GM18873 (cell line): ENCODE data around the gene ZNF414.
"Not testable (repeated sequence)": the region's sequence is repeated elsewhere in the genome, so short reads cannot be mapped to it uniquely, and the experiment has no call there.

ENCODE experiments used
- ATAC-seq: cut with Tn5 transposase; IDR thresholded peaks from one replicate; pipeline ENCODE4 v1.9.1; 2021; ENCODE audit warnings: mild to moderate bottlenecking, moderate library complexity, moderate number of reproducible peaks; ENCODE audit not compliant: unreplicated experiment, low FRiP score

Gene ZNF414, protein sequence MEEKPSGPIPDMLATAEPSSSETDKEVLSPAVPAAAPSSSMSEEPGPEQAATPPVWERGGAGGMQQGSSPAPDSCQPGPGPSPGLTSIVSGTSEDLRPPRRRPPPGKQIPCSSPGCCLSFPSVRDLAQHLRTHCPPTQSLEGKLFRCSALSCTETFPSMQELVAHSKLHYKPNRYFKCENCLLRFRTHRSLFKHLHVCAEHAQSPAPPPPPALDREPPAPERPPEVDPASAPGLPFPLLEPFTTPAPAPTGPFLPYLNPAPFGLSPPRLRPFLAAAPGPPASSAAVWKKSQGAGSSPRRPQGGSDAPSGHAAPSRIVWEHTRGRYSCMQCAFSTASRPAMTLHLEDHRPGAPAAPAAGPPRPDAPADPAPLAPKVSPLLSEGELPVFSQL

GRCh38 chr19:8513687-8514504 is at the start of gene ZNF414:
ZNF414 (minus strand) TSS chr19:8514167; CDS start chr19:8514046, 121 bp downstream.
- ATAC-seq = peak; percentile 76

GRCh38 chr19:8561075-8561764 is 47.3 kb upstream of the ZNF414 start:
- no peak for ATAC-seq

DNA sequence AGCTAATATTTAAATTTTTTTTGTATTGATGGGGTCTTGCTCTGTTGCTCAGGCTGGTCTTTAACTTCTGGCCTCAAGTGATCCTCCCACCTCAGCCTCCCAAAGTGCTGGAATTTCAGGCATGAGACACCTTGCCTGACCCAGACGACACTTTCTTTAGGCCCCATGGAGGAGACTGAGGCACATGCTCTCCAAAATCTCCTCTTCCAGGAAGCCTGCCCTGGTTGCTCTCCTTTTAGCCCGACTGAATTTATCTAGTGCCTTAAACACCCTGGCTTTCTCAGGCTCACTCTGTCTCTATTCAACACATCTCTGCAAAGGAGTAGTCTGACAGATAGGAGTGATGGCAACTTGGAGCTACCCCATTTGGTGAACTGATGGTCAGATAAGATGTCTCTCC is 44.4 kb upstream of the ZNF414 start:
- no peak for ATAC-seq

- no peak for ATAC-seq
These were observed 43.8 kb upstream of the ZNF414 start for GRCh38 chr19:8557642-8558238.

DNA sequence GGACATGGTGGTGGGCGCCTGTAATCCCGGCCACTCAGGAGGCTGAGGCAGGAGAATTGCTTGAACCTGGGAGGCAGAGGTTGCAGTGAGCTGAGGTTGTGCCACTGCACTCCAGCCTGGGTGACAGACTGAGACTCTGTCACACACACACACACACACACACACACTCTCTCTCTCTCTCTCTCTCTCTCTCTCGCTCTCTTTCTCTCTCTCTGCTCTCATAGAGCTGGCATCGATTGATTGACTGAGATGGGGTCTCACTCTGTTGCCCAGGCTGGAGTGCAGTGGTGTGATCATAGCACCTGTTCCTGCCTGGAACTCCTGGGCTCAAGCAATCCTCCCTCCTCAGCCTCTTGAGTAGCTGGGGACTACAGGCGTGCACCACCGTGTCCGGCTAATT is 39.8 kb upstream of the ZNF414 start:
- ATAC-seq = not testable (repeated sequence)

DNA sequence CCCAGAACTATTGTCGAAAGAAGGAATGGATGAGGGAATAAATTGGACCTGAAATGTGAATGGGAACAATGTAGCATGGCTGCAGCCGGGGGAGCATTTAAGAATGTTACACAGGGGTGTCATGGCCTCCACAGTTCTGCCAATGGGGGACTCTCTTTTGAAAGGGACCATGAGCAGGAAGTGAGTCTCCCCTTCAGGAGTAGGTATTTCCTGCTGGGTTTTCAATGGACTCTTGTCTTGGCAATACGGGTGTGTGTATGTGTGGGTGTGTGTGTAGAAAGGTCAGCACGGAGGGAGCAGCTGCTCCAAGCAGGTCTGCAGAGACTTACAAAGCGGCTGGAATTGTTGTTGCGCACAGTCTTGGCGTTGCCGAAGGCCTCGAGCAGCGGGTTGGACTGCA is 38.8 kb upstream of the ZNF414 start:
- ATAC-seq = no peak

GRCh38 chr19:8550070-8550469 is 36.1 kb upstream of the ZNF414 start:
- no peak for ATAC-seq

GRCh38 chr19:8545743-8546142 is 31.8 kb upstream of the ZNF414 start:
- ATAC-seq = no peak

DNA sequence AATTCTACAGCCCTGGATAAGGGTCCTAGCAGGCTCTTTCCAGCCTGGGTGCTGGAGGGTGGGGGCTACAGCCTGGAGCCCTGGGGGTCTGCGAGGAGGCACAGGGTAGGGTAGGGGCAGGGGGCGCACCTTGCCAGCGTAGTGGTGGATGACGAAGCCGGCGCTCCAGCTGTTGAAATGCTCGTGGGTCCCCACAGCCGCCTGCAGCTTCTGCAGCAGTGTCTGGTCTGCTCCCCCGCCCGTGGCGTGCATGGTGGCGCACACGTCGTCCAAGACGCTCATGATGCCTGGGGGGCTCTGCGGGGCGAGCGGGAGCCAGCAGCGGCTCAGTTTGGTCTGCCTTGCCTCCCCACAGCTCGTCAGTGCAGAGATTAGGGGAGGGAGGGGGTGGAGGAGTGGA is 30.2 kb upstream of the ZNF414 start:
- ATAC-seq = no peak

GRCh38 chr19:8539621-8540149 is 25.7 kb upstream of the ZNF414 start:
- no peak for ATAC-seq

GRCh38 chr19:8537099-8537498 is 23.1 kb upstream of the ZNF414 start:
- no peak for ATAC-seq

DNA sequence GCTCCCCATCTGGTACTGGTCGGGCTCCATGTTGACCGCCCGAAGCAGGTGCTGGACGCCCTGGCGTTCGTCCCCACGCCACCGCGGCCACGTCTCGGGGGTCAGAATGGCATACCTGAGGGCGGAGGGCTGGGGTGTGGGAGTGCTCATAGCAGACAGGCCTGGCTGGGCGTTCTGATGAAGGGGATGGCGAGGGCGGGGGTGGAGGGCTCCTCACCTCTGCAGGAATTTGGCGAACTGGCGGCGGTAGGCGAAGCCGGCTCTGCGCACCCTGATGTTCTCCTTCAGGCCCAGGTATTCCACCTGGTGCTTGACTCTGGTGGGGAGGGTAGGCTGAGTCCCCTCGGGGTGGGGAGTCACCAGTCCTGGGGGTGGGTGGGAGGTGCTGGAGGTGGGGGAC is 22.3 kb upstream of the ZNF414 start:
- no peak for ATAC-seq

DNA sequence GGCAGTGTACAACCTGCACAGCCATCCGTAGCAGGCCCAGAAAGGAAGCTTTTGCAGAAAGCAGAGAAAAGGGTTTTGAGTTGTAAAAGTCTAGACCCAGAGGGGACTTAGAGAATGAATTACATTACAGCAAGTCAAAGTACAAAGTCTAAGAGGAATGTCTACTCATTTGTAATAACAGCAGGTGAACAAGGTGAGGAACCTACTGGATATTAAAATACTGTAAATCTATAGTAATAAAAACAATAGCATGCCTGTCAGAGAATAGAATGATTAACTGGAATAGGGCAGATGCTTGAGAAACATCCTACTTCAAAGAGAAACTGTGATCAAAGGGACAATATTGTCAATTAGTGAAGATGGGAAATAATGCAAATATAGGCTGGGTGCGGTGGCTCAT is 18.3 kb upstream of the ZNF414 start:
- ATAC-seq = no peak

DNA sequence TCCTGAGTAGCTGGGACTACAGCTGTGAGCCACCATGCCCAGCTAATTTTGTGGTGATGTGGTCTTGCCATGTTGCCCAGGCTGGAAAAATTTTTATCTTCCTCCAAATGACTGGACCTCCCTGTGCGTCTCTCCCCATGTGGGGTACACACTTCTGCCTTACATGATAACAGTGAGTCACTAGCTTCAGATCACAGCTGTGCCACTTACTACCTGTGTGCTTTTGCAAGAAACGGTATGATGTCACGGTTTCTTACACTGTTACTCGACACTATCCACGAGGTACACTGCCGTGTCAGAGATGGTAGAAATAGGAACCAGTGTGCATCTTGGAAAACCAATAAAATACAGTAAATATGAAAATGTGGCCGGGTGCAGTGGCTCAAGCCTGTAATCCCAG is 17.5 kb upstream of the ZNF414 start:
- no peak for ATAC-seq

- ATAC-seq = no peak
These were observed 16.2 kb upstream of the ZNF414 start for GRCh38 chr19:8530061-8530679.

- ATAC-seq = no peak
These were observed 15.5 kb upstream of the ZNF414 start for GRCh38 chr19:8529369-8530006.

DNA sequence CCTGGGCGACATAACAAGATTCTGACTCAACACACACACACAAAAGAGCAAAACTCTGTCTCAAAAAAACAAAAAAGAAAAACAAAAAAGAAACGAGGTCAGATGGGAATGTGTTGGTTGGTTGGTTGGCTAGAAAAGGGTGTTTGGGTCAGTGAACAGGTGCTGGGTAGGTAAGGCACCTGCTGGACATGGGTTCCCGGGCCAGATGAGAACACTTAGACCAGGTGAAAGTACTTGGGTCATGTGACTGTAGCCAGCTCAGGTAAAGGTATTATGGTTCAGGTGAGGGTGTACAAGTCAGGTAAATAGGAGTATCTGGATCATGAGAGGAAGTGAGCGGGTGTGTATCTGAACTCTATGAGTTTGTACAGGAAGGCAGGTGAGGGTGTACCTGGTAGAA is 14.5 kb upstream of the ZNF414 start:
- no peak for ATAC-seq

- ATAC-seq = no peak
These were observed 12.6 kb upstream of the ZNF414 start for GRCh38 chr19:8526345-8527091.

DNA sequence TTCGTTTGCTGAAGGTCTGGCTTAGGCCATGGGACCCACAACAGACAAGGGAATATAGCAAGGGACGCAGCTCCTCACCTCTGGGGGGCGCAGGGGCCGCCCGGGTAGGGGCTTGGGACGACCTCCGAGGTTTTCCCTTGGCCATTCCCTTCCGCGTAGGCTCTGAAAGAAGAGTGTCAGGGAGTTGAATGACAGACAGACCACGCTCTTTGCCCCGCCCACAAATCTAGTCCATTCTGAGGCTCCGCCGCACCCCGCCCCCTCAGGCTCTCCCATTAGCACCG is 11.4 kb upstream of the ZNF414 start:
- no peak for ATAC-seq
